NCI-H2107 (cell line): ENCODE data around the gene IER5L.
"Not testable (repeated sequence)": the region's sequence is repeated elsewhere in the genome, so short reads cannot be mapped to it uniquely, and the experiment has no call there.

Experiments used
- DNase-seq: peaks from one replicate; lab custom pipeline; 2025; lab: John Stamatoyannopoulos, UW

Gene IER5L

DNA sequence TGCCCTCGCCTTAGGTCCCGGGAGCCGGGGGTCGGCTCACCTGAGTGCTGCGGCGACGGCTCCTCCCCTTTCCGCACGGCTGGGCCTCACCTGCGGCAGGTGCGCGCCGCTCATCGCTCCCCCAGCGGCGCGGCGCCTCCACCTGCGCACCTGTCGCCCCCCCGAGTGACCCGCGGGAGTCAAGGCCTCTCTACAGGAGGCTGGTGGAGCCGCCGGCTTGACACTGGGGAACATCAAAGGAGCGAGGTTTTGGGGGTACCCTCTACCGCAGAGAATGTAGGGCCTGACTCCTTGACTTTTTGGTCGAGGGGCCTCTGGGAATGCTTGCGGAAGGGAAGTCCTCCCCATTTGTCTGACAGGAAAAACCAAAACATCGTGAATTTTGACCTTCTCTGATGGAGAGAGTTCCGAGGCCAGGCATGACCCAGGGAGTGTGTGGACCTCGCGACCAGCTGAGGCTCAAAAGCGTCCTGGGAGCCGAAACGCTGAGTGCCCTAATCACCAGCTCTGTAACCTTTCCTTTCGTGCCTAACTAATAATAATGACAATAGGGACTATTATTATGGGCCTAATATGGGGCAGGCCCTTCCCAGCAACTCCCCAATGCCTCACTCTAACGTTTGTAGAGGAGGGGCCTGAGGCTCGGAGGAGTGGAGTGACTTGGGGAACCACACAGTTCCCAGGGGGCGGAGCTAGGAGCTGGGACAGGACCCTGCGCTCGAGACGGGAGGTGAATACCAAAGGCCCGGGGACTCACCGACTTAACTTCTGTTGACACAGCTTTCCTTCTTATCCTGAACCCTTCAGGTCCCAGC is 714 bp upstream of the IER5L start:
- peak; percentile 56 for DNase-seq

GRCh38 chr9:129177443-129177790 is 644 bp downstream of the IER5L start:
- no peak for DNase-seq

- DNase-seq: no peak
Measured at GRCh38 chr9:129176701-129177442, 1.2 kb downstream of the IER5L start.

GRCh38 chr9:129175825-129176633 is 2.0 kb downstream of the IER5L start:
- no peak for DNase-seq

DNA sequence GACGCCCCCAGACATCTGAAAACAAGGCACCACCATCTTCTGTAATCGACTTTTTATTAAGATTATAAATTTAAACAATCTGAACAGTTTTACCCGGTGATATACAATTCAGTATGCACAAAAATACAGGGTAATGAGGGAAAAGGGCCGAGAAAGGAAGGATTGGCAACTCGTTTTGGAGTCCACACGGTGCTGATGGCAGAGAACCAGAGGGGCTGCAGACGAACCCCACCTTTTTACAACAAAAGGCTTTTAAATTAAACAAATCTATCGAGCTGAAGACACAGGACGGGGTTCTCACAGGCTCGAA is 2.6 kb downstream of the IER5L start:
- DNase-seq: no peak

GRCh38 chr9:129174724-129175514 is 3.1 kb downstream of the IER5L start:
- no peak for DNase-seq

DNA sequence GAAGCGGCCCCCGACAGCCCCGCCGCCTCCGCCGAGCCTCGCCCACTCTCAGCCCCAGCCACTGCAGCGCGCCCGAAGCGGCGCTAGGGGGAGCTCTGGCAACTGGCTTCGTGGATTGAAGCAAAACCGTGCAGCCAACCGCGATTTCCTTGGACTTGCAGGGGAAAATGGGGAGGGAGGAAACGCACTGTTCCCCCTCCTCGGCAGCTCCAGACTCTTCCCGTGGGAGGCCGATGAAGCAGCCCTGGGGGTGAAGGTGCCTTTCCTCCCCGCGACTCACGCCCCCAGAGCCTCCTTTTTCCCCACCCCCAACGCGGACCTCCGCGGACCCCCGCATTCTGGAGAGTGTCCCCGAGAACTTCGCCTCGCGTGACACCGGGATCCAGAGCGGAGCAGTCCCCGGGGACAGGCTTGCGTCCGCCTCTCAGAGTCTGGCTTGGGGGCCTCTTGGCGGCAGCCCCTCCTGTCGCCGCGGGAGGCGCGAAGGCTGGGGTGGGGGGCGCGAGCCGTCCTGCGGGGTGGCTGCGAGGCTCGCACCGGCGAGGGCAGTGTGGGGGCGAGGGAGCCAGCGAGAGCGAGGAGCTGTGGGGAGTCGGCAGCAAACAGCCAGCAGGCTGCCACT is 3.8 kb downstream of the IER5L start:
- DNase-seq: peak; percentile 70

DNA sequence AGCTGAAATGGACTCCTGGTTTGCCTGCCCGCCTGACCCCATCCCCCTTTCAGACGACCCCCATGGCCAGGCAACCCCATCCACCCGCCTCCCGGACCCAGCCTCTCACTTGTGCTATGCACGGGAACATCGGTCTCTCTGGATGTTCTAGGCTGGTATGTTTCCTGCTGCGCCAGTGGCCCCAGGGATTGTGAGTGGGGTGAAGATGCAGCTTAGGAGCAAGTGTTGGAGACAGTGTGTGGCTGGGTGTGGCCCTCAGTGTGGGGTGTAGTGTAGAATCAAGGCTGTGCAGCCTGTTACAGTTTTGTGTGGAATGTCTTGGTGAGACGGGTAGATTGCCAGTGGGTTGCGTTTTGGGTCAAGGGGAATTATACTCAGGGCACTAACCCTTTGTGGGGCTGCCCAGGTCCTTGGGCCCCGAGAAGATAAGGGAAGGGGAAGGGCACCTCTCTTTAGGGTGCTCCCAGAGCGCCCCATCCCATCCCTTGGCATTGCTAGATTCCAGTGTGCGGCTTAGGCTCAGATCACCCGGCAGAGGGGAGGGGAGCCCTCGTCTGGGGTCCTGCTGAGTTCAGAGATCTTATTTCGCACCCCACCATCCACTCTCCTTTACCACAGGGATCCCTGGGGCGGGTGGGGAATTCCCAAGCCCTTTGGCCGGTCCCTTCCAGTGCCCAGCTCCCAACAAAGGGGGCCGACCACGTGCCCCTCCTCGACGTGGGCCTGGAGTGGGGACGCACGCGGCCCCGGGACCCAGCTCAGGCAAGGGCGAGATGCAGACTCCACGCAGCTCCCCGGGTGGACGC is 4.6 kb downstream of the IER5L start:
- DNase-seq: no peak

DNA sequence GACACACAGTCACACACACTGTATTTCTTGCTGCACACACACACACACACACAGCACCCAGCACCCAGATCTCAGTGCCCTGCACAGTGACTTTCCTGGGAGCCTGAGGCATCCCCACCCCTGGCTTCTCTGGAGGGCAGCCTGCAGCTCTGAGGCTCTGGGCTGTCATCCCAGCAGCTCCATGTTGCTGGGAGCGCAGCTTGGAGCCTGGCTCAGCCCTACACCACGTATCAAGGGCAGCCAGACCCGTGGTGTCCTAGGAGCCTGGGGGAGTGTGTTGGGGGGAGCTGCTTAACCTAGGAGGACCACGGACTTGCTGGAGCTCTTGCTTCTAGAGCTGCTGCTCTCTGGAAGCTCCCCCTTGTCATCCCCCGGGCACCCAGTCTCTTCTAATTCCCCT is 5.2 kb downstream of the IER5L start:
- no peak for DNase-seq

DNA sequence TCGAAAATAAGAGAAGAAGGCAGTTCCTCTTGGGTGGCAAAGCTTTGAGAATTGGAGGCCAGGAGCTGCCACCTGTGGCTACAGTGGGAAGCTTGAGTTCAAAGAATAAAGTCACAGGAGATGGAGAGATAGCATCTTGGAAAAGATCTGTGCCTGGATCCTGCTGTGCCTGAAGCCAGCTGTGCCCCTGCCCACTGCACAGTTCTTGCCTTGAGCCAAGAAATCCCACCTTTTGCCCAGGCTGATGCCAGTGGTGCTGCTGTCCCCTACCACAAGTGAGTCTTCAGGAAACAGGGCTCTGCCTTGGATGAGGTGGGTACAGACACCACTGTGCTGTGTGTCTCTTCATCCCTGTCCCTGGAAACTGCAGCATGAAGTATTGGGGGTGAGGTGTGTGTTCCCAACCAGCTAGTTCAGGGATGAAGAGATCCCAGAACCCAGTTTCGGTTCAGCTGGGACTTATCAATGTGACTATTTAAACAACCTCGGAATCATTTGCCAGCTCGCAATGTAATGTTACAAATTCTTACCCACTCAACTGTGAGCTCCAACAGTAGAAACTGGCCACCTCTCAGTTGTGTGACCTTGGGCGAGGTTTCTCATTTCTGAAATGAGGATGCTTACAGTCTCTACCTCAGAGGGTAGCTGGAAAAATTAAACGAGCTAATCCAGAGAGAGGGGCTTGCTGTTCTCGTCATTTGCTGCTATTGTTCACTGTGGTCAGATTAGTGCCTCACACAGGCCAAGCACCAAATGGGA is 5.9 kb downstream of the IER5L start:
- DNase-seq: no peak

- DNase-seq: no peak
Measured at GRCh38 chr9:129170229-129170628, 7.8 kb downstream of the IER5L start.

DNA sequence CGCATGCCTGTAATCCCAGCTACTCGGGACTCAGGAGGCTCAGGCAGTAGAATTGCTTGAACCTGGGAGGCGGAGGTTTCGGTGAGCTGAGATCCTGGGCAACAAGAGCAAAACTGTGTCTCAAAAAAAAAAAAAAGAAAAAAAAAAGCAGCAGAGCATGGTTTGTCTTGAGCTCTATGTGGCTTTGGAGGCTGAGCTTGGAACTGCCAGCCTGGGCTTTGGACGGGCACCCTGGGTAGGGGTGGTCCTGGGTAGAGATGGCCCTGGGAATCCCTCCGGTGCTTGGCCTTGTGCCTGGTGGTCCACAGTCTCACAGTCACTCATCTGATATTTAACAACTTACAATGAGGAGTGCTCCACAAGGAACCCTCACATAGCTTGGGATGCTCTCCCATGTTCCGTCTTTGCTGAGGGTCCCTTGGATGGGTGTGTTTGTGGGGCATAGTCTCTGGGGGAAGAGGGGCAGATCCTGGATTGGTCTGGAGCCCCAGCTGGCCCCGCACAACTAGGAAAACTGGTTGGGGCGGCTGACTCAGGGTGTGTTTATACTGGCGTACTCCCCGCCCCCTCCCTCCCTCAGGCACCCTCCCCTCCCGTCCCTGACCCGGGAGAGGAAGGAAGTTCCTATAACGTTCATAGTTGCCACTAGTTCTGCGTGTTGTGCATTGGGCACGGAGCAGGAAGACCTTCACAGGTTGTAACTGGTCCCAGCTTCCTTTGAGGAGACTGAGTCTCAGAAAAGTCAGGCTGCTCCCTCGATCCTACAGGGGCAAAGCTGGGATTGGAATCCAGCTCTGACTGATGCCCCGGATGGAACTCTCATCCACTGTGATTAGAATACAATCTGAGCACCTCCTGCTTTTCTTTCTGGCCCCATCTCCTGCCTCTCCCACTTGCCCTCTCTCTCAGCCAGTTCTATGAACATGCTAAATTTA is 11.2 kb downstream of the IER5L start:
- DNase-seq: no peak

GRCh38 chr9:129165198-129165597 is 12.9 kb downstream of the IER5L start:
- no peak for DNase-seq

- no peak for DNase-seq
Measured at GRCh38 chr9:129164246-129164930, 13.7 kb downstream of the IER5L start.

- no peak for DNase-seq
Measured at GRCh38 chr9:129163753-129164152, 14.3 kb downstream of the IER5L start.

- not testable (repeated sequence) for DNase-seq
Measured at GRCh38 chr9:129163198-129163670, 14.8 kb downstream of the IER5L start.

- DNase-seq: no peak
Measured at GRCh38 chr9:129162497-129163197, 15.4 kb downstream of the IER5L start.

DNA sequence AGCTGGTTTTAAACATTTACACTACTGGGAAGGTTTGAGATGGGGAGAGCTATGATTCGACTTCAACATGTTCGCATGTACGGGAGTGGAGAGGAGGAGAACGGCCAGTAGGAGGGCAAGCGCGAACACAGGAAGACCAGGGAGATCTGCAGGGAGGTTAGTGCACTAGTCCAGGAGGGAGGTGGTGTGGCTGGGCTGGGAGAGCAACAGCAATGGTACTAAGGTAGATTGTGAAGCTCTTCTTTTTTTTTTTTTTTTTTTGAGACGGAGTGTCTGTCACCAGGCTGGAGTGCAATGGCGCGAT is 16.6 kb downstream of the IER5L start:
- no peak for DNase-seq
